Measurements from ENCODE around the gene PSMB5. TPM values are rescaled to one million over a fixed set of nuclear protein-coding genes. Genes with fewer than 3 reads are reported as not detected.
A peak's percentile ranks its signal among the peaks of the same experiment; 100 is the strongest.

PSMB5 gene
- total and polyA plus RNA-seq, 2 of the 13 experiments (the other 11 are each of a cell fraction or from before 2014, with no cell fraction given): 705 to 871 TPM

GRCh38 chr14:22981876-22982476 lies 52.7 kb downstream of the PSMB5 start:
- no TSS peak for BruUV-seq (replicated peaks)
- in situ Hi-C loops (cut with HindIII; ENCODE audit: extremely low pct_ligation_motif_present, low pct_unique_long_range_greater_than_20kb) (no loop called here), intact Hi-C loops (cut with micrococcal nuclease; ENCODE audit: unreplicated experiment) (loop anchor here (2.0 to 10.0 kb wide), 3 partner anchors 53 to 323 kb away; partner anchors contain the start of genes BCL2L2, LRP10, PPP1R3E and PSMB5)
- ChIA-PET CTCF (ENCODE audit: low intra/inter-chr PET ratio, low total read pairs) (interaction anchor here (0.7 to 6.6 kb wide), 10 partner anchors 9 to 595 kb away, joined by 3 to 298 read pairs (median 9); partner anchors contain the start of gene CDH24), POLR2A (interaction anchor here (0.6 to 25.8 kb wide), 47 partner anchors 13 to 1289 kb away, joined by 3 to 1670 read pairs (median 6); partner anchors contain the start of genes ACIN1, C14orf119, CDH24 and DCAF11)
- FAIRE-seq (no peak), ATAC-seq (peak; percentile 1), DNase-seq (ENCODE audit: low spot score) (no peak)
- peak overlapping the region; percentile 98 for H3K9ac ChIP-seq (ENCODE audit: insufficient read depth, low read depth, low read length)
- peak overlapping the region; percentile 86 to 98 (median 89) for H3K4me3 ChIP-seq (replicated peaks in 1 of 3; ENCODE audit: insufficient read depth in 1 of 3, low read depth in 2 of 3, low read length in 3 of 3)
- H3K27ac ChIP-seq (ENCODE audit: extremely low read length, insufficient read depth, low read length): peak overlapping the region; percentile 91
- H3K9me3 ChIP-seq (ENCODE audit: low read length): no peaks in the 10 kb centered on the region
- peaks cover 7 to 15% of the 10 kb centered on the region in 2 experiments for H3K36me3 ChIP-seq (replicated peaks in 1 of 2; ENCODE audit: control insufficient read depth in 1 of 2, insufficient read depth in 2 of 2, low read length in 2 of 2)
- H3K4me2 ChIP-seq (ENCODE audit: low read depth, low read length): peak overlapping the region; percentile 99
- H3K4me1 ChIP-seq (ENCODE audit: insufficient read depth, low read length): peaks cover 70% of the 10 kb centered on the region
- H3K79me2 ChIP-seq (ENCODE audit: insufficient read depth, low read length): peaks cover 57% of the 10 kb centered on the region
- WGBS (ENCODE audit: low lambda C conversion rate): under 1% methylated on average over 50 of the region's 51 CpGs
- no peak overlapping the region for H2AFZ ChIP-seq (ENCODE audit: low read length)
- H4K20me1 ChIP-seq (ENCODE audit: insufficient read depth, low read length): no peaks in the 10 kb centered on the region
- no peaks in the 10 kb centered on the region; a peak in 1 of 5 replicates for H3K27me3 ChIP-seq (ENCODE audit: control insufficient read depth in 1 of 2, insufficient read depth in 2 of 2, low read length in 2 of 2)
- TF ChIP-seq ZNF451 (CRISPR knock-in tag; IDR thresholded peaks at IDR 0.05) (0 out of 2 replicates have a peak, but pooled peaks have one; percentile 14), CENPT (CRISPR knock-in tag; IDR thresholded peaks at IDR 0.05; ENCODE audit: low read depth) (no peak), SIX1 (CRISPR knock-in tag; IDR thresholded peaks at IDR 0.05; ENCODE audit: borderline replicate concordance) (no peak), ATF3 (CRISPR knock-in tag; IDR thresholded peaks at IDR 0.05) (peak; percentile 4), ZEB1 (IDR thresholded peaks at IDR 0.05; ENCODE audit: insufficient replicate concordance, low read depth) (no peak), RBAK (CRISPR knock-in tag; IDR thresholded peaks at IDR 0.05) (no peak; the same call in 1 of the 2 replicates), NR2C2 (CRISPR knock-in tag; IDR thresholded peaks at IDR 0.05; ENCODE audit: borderline replicate concordance) (no peak), GABPB1 (CRISPR knock-in tag; IDR thresholded peaks at IDR 0.05) (no peak; the same call in 1 of the 2 replicates), ZSCAN22 (CRISPR knock-in tag; IDR thresholded peaks at IDR 0.05) (peak; percentile 75; the same call in 1 of the 2 replicates), PATZ1 (CRISPR knock-in tag; IDR thresholded peaks at IDR 0.05) (no peak), ZNF335 (CRISPR knock-in tag; IDR thresholded peaks at IDR 0.05) (no peak), ATRX (CRISPR knock-in tag; IDR thresholded peaks at IDR 0.05; ENCODE audit: borderline replicate concordance) (0 out of 2 replicates have a peak, but pooled peaks have one; percentile 81), ZNF629 (CRISPR knock-in tag; conservative IDR thresholded peaks at IDR 0.05) (no peak), ZNF460 (CRISPR knock-in tag; IDR thresholded peaks at IDR 0.05; ENCODE audit: borderline replicate concordance) (no peak), SMAD3 (CRISPR knock-in tag; IDR thresholded peaks at IDR 0.05) (peak; percentile 17; the same call in 1 of the 2 replicates), ATF4 (CRISPR knock-in tag; IDR thresholded peaks at IDR 0.05) (0 out of 4 replicates have a peak, but pooled peaks of 1 of the 2 experiments have one; percentile 18), GTF2F1 (IDR thresholded peaks at IDR 0.05; ENCODE audit: low read length) (no peak), ATF7-NPFF (CRISPR knock-in tag; IDR thresholded peaks at IDR 0.05; ENCODE audit: low read depth) (0 out of 2 replicates have a peak, but pooled peaks have one; percentile 11), ZNF337 (CRISPR knock-in tag; IDR thresholded peaks at IDR 0.05; ENCODE audit: borderline replicate concordance, low read depth) (0 out of 2 replicates have a peak, but pooled peaks have one; percentile 21), ATAD3A (CRISPR knock-in tag; IDR thresholded peaks at IDR 0.05) (peak; percentile 88; the same call in 1 of the 2 replicates), AGO2 (optimal IDR thresholded peaks at IDR 0.05; ENCODE audit: low read depth, low read length) (peak; percentile 97)
